Measurements from ENCODE around the gene KIF5A.

DNA sequence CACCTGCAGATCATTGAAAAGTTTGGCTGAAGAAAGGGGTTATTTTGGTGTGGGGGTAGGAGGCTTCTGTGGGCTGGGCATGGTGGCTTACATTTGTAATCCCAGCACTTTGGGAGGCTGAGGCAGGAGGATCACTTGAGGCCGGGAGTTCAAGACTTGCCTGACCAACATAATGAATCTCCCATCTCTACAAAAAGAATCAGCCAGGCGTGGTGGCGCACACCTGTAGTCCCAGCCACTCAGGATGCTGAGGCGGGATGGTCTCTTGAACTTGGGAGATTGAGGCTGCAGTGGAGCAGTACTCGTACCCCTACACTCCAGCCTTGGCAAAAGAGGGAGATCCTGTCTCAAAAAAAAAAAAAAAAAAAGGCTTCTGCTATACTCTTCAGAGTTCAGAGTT is 36.6 kb upstream of the KIF5A start:
- TF ChIP-seq CTCF (IDR thresholded peaks at IDR 0.05; ENCODE audit: low read depth, low read length, poor library complexity, severe bottlenecking) (no peak), EZH2phosphoT487 (IDR thresholded peaks at IDR 0.05; ENCODE audit: borderline replicate concordance, low read length) (no peak)
